Mucosa of descending colon (tissue), 3 donors: ENCODE results near the gene HDHD5. TPM values are rescaled to one million over a fixed set of nuclear protein-coding genes. Genes with fewer than 3 reads are reported as not detected.

Experiments
- ATAC-seq: fragments of 200-7000 bp; cut with Tn5 transposase; one replicate; pipeline ENCODE4 v1.9.1; 2020; ENCODE audit warnings: mild to moderate bottlenecking, moderate library complexity
- DNase-seq, 3 donors: peaks; one replicate each; pipeline ENCODE4 v3.0.0-alpha.2; 2020
- H3K36me3 ChIP-seq: fragments of 200-600 bp; one replicate; pipeline ENCODE4 v1.8.0; 2021; ENCODE audit warnings: low read depth, mild to moderate bottlenecking
- H3K4me1 ChIP-seq: fragments of 200-600 bp; one replicate; pipeline ENCODE4 v1.8.0; 2021; ENCODE audit warnings: low read depth, mild to moderate bottlenecking
- H3K4me3 ChIP-seq: fragments of 200-600 bp; one replicate; pipeline ENCODE4 v1.8.0; 2021; ENCODE audit warnings: mild to moderate bottlenecking
- H3K9me3 ChIP-seq: fragments of 200-600 bp; one replicate; pipeline ENCODE4 v1.8.0; 2021; ENCODE audit warnings: mild to moderate bottlenecking
- CTCF ChIP-seq: fragments of 200-600 bp; IDR thresholded peaks from one replicate; pipeline ENCODE4 v1.8.0; 2022; ENCODE audit warnings: antibody characterized with exemption, mild to moderate bottlenecking
- intact Hi-C, 2 donors: fragments of 100-400 bp; cut with DNase I in 1 of 2; cut with micrococcal nuclease in 1 of 2; formaldehyde crosslinking; loops; one replicate each; pipeline versions ENCODE4 v1.11.0 to v1.11.1; 2022; cut with DNase I, micrococcal nuclease
- total RNA-seq, 3 donors: library from RNA; stranded (reverse); fragmentation: NEBNext Ultra II Directional in 2 of 3; extraction: Animal tissue kit (Norgen Biotek cat#: 25700) in 2 of 3; gene quantifications; one replicate each; pipeline versions ENCODE4 v1.2.1 to v1.2.4, GENCODE V29; 2021 to 2023
- donor health status: DM: no; HTN: no; CAD: no; lungs with moderate emphysema.
- donor health status: DM: no; HTN: no; CAD: no.
- donor health status: DM: no; HTN: yes; CAD: no.

Gene HDHD5
- total RNA-seq, 3 donors from 2014 or later: 31.0 to 36.1 (median 32.6) TPM

GRCh38 chr22:17117890-17118289 lies 41.2 kb downstream of the HDHD5 start:
- no peaks in the 10 kb centered on the region for H3K9me3 ChIP-seq
- intact Hi-C loops: no loop called here
- peaks cover 15% of the 10 kb centered on the region for H3K4me1 ChIP-seq
- no peaks in the 10 kb centered on the region for H3K36me3 ChIP-seq
- DNase-seq (no peak), ATAC-seq (no peak)
- TF ChIP-seq CTCF: no peak
- H3K4me3 ChIP-seq: no peak overlapping the region

GRCh38 chr22:17117400-17117799 lies 41.7 kb downstream of the HDHD5 start:
- TF ChIP-seq CTCF: no peak
- H3K4me1 ChIP-seq: peaks cover 15% of the 10 kb centered on the region
- DNase-seq: no peak
- no peak for ATAC-seq
- intact Hi-C loops: no loop called here
- H3K36me3 ChIP-seq: no peaks in the 10 kb centered on the region
- H3K4me3 ChIP-seq: no peak overlapping the region
- no peaks in the 10 kb centered on the region for H3K9me3 ChIP-seq

- intact Hi-C loops: no loop called here
- no peak for ATAC-seq
- Histone ChIP-seq H3K4me1 (peaks cover 14% of the 10 kb centered on the region), H3K36me3 (no peaks in the 10 kb centered on the region), H3K4me3 (no peak overlapping the region), H3K9me3 (no peaks in the 10 kb centered on the region)
- DNase-seq: no peak
- TF ChIP-seq CTCF: no peak
Observed at GRCh38 chr22:17116572-17117330, 42.3 kb downstream of the HDHD5 start.

GRCh38 chr22:17115945-17116565 lies 43.0 kb downstream of the HDHD5 start:
- peaks cover 8% of the 10 kb centered on the region for H3K4me1 ChIP-seq
- no peaks in the 10 kb centered on the region for H3K9me3 ChIP-seq
- ATAC-seq: no peak
- TF ChIP-seq CTCF: no peak
- intact Hi-C loops: no loop called here
- H3K36me3 ChIP-seq: no peaks in the 10 kb centered on the region
- no peak overlapping the region for H3K4me3 ChIP-seq
- DNase-seq: no peak

- no peak for ATAC-seq
- intact Hi-C loops: no loop called here
- no peak for DNase-seq
- Histone ChIP-seq H3K9me3 (no peaks in the 10 kb centered on the region), H3K36me3 (no peaks in the 10 kb centered on the region), H3K4me1 (peaks cover 8% of the 10 kb centered on the region), H3K4me3 (no peak overlapping the region)
- no peak for TF ChIP-seq CTCF
Observed at GRCh38 chr22:17115236-17115635, 43.8 kb downstream of the HDHD5 start.
